GM15510 (cell line): ENCODE results near the gene MRS2.

ENCODE experiments used
- POLR2A ChIP-seq: IDR thresholded peaks from 3 replicates; pipeline ENCODE4 v1.6.1; 2011; ENCODE audit warnings: borderline replicate concordance; ENCODE audit not compliant: insufficient read length; ENCODE audit errors: extremely low read depth

MRS2 gene

GRCh38 chr6:24385536-24386269, 17.0 kb upstream of the MRS2 start:
- TF ChIP-seq POLR2A: no peak

- no peak for TF ChIP-seq POLR2A
Measured at GRCh38 chr6:24387818-24388217, 14.9 kb upstream of the MRS2 start.

GRCh38 chr6:24391208-24391607, 11.5 kb upstream of the MRS2 start:
- no peak for TF ChIP-seq POLR2A

- TF ChIP-seq POLR2A: no peak
Measured at GRCh38 chr6:24391756-24392405, 10.9 kb upstream of the MRS2 start.

GRCh38 chr6:24394061-24394779, 8.5 kb upstream of the MRS2 start:
- no peak for TF ChIP-seq POLR2A

GRCh38 chr6:24394780-24395437, 7.8 kb upstream of the MRS2 start:
- no peak for TF ChIP-seq POLR2A

GRCh38 chr6:24396824-24397223, 5.9 kb upstream of the MRS2 start:
- TF ChIP-seq POLR2A: no peak

- no peak for TF ChIP-seq POLR2A
Measured at GRCh38 chr6:24397631-24398030, 5.1 kb upstream of the MRS2 start.

GRCh38 chr6:24401458-24401857, 1.3 kb upstream of the MRS2 start:
- TF ChIP-seq POLR2A: no peak

- no peak for TF ChIP-seq POLR2A
Measured at GRCh38 chr6:24403501-24403824, 727 bp downstream of the MRS2 start.

- no peak for TF ChIP-seq POLR2A
Measured at GRCh38 chr6:24405262-24405661, 2.5 kb downstream of the MRS2 start.

GRCh38 chr6:24408719-24409410, 6.1 kb downstream of the MRS2 start:
- no peak for TF ChIP-seq POLR2A

- no peak for TF ChIP-seq POLR2A
Measured at GRCh38 chr6:24410622-24411021, 7.9 kb downstream of the MRS2 start.

- TF ChIP-seq POLR2A: no peak
Measured at GRCh38 chr6:24412294-24412693, 9.6 kb downstream of the MRS2 start.

GRCh38 chr6:24415753-24416152, 13.0 kb downstream of the MRS2 start:
- no peak for TF ChIP-seq POLR2A
